ENCODE measurements around the gene SNAPC4. TPM values are rescaled to one million over a fixed set of nuclear protein-coding genes. Genes with fewer than 3 reads are reported as not detected.

SNAPC4 gene, protein sequence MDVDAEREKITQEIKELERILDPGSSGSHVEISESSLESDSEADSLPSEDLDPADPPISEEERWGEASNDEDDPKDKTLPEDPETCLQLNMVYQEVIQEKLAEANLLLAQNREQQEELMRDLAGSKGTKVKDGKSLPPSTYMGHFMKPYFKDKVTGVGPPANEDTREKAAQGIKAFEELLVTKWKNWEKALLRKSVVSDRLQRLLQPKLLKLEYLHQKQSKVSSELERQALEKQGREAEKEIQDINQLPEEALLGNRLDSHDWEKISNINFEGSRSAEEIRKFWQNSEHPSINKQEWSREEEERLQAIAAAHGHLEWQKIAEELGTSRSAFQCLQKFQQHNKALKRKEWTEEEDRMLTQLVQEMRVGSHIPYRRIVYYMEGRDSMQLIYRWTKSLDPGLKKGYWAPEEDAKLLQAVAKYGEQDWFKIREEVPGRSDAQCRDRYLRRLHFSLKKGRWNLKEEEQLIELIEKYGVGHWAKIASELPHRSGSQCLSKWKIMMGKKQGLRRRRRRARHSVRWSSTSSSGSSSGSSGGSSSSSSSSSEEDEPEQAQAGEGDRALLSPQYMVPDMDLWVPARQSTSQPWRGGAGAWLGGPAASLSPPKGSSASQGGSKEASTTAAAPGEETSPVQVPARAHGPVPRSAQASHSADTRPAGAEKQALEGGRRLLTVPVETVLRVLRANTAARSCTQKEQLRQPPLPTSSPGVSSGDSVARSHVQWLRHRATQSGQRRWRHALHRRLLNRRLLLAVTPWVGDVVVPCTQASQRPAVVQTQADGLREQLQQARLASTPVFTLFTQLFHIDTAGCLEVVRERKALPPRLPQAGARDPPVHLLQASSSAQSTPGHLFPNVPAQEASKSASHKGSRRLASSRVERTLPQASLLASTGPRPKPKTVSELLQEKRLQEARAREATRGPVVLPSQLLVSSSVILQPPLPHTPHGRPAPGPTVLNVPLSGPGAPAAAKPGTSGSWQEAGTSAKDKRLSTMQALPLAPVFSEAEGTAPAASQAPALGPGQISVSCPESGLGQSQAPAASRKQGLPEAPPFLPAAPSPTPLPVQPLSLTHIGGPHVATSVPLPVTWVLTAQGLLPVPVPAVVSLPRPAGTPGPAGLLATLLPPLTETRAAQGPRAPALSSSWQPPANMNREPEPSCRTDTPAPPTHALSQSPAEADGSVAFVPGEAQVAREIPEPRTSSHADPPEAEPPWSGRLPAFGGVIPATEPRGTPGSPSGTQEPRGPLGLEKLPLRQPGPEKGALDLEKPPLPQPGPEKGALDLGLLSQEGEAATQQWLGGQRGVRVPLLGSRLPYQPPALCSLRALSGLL (N-terminal part only)
- total RNA-seq (2021; ENCODE audit: unreplicated experiment) (10.8 TPM), Bru-seq, nascent RNA (percentile 60 among the genes with signal in this experiment), BruChase-seq, experiment 1, labeled RNA remaining after a 2-hour chase (percentile 68 among the genes with signal in this experiment), BruChase-seq, experiment 2, labeled RNA remaining after a 6-hour chase (percentile 70 among the genes with signal in this experiment)
- polyA plus RNA-seq (2012; ENCODE audit: insufficient read length), result 13.4 TPM
- long read RNA-seq, partial matches to known transcripts, result 10 of 27 reads
- long read RNA-seq, other reads (novel, unspliced or antisense), result 17 of 27 reads

GRCh38 chr9:136400038-136400834, at the start of gene SNAPC4:
TSS of gene SNAPC4 (minus strand) at chr9:136400170. CDS start at chr9:136398428, 1,742 bp downstream.
- H3K36me3 ChIP-seq (ENCODE audit: control insufficient read depth, insufficient read depth, low read length), result peaks cover 2% of the 10 kb centered on the region

More at GRCh38 chr9:136400038-136400834, at the start of gene SNAPC4:
- ChIA-PET POLR2A (no interaction called here), CTCF (interaction anchor here (0.6 to 0.7 kb wide), 2 partner anchors 55 to 61 kb away, joined by 3 read pairs; no protein-coding TSS in a partner anchor)
- Histone ChIP-seq H3K9me3 (ENCODE audit: control insufficient read depth, insufficient read depth, low read depth, low read length) (no peaks in the 10 kb centered on the region), H3K4me1 (ENCODE audit: control insufficient read depth, insufficient read depth, low read length) (peaks cover 9% of the 10 kb centered on the region; the same call in 1 of the 2 replicates), H3K4me3 (ENCODE audit: low read depth in 2 of 2, low read length in 2 of 2) (peak within 1 kb of the TSS; percentile 76 to 79), H3K27ac (ENCODE audit: low read length) (peak within 1 kb of the TSS; percentile 74), H3K27me3 (ENCODE audit: control insufficient read depth, insufficient read depth, low read length) (no peaks in the 10 kb centered on the region)
- no TSS peak for BruUV-seq (replicated peaks)
- in situ Hi-C loops (cut with HindIII; ENCODE audit: low pct_unique_long_range_greater_than_20kb, low sequenced_read_pairs) (no loop called here), intact Hi-C loops (cut with micrococcal nuclease; ENCODE audit: unreplicated experiment) (no loop called here)
- peak; percentile 65 for TF ChIP-seq POLR2AphosphoS5 (IDR thresholded peaks at IDR 0.05; ENCODE audit: low read depth, low read length)
- 0 out of 4 replicates have a peak, but pooled peaks of 1 of the 2 experiments have one; percentile 30 for TF ChIP-seq REST (IDR thresholded peaks at IDR 0.05; ENCODE audit: insufficient read depth in 1 of 2, low read depth in 2 of 2, low read length in 1 of 2)
- peak; percentile 97 for TF ChIP-seq TCF7L2 (IDR thresholded peaks at IDR 0.05; ENCODE audit: low read depth, low read length)
- TF ChIP-seq SIN3A (IDR thresholded peaks at IDR 0.05; ENCODE audit: borderline replicate concordance, insufficient read depth, low read depth, low read length), result peak; percentile 65; the same call in 1 of the 2 replicates
- TF ChIP-seq CTCF (IDR thresholded peaks at IDR 0.05), result peak; percentile 95
- DNase-seq (ENCODE audit: low read depth, low spot score) (peak; percentile 17), ATAC-seq (peak; percentile 92)
